SH-SY5Y (cell line): ENCODE measurements around the gene RBM17.

ENCODE experiments used
- GATA2 ChIP-seq: IDR thresholded peaks from 2 replicates; pipeline ENCODE4 v1.6.1; 2011; ENCODE audit warnings: mild to moderate bottlenecking, low read depth, low read length
- GATA3 ChIP-seq: IDR thresholded peaks from 2 replicates; pipeline ENCODE4 v1.6.1; 2011; ENCODE audit warnings: low read depth, mild to moderate bottlenecking, low read length, moderate library complexity

The RBM17 gene

GRCh38 chr10:6124666-6125065 lies 35.8 kb downstream of the RBM17 start:
- no peak for TF ChIP-seq GATA2
- TF ChIP-seq GATA3: no peak

DNA sequence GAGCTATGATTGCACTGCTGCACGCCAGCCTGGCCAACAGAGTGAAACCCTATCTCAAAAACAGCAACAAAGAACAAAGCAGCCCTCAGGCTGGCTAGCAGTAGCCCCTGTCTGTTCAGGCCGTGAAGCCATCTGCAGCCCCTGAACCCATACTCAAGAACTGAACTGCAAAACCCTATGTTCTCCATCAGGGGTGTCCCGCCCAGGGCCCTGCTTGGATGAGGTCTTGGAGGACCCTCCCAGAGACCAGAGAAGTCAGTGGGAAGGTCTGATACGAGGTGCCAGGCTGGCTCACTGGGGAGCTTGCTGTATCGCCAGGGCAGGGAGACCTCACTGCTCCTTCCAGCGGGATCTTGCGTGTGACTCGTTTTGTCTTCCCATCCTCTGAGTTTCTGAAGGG lies 39.3 kb downstream of the RBM17 start:
- TF ChIP-seq GATA2 (no peak), GATA3 (no peak)

DNA sequence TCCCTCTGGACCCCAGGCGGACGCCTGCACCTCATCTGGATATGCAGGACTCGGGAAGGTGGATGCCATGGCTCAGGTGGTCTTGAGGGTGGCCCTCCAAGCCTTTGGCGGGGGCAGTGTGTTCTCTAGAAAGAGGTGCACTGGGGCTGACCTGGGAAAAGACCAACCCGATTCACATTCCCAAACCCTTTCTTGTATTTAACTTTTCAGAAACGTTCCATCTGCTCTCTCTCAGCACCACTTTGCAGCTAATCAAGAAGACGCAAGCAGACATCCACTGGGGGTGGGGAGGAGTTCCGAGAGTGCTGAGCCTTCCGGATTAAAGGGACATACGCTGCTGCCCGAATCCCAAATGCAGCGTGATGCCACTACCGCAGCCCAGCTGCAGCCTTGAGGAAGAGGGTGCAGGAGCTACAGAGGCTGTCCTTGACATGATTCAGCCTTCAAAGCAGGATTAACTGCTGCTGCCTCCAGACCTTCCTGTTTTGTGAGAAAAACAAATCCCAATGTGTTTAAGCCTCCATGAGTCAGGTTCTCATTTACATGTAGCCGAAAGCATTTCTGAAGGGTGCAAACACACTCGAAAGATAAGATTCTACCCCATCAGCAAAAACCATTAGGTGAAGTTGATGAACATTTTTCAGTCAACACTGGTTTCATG lies 39.9 kb downstream of the RBM17 start:
- no peak for TF ChIP-seq GATA3
- TF ChIP-seq GATA2: no peak

DNA sequence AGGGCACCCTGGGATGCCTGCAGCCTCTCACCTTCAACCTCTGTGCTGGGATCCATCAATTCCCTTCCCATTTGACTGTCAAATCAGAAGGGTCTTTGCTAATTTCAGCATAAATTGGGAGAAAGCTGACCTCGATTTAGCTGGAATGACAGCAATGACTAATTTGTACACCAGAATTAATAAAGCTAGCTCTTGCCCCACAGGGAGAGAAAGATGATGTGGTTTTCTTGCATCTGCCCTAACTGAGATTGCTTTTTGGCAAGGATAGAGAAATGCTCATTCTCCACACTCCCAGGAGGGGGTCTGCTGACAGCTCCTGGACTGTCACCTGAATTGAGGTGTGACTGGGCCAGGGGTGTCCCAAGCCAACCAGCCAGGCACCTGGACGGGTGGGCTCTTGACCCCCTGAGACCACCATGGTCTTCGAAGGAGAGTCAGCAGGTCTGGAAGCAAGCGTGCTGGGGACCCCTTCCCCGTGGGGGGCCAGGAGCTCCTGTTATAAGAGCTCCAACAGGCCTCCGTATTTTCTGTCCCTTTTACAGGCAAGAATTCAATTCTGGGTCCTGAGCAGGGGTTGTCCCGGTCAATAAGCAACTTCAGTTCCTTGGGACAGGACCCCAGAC lies 42.1 kb downstream of the RBM17 start:
- TF ChIP-seq GATA2 (no peak), GATA3 (no peak)

DNA sequence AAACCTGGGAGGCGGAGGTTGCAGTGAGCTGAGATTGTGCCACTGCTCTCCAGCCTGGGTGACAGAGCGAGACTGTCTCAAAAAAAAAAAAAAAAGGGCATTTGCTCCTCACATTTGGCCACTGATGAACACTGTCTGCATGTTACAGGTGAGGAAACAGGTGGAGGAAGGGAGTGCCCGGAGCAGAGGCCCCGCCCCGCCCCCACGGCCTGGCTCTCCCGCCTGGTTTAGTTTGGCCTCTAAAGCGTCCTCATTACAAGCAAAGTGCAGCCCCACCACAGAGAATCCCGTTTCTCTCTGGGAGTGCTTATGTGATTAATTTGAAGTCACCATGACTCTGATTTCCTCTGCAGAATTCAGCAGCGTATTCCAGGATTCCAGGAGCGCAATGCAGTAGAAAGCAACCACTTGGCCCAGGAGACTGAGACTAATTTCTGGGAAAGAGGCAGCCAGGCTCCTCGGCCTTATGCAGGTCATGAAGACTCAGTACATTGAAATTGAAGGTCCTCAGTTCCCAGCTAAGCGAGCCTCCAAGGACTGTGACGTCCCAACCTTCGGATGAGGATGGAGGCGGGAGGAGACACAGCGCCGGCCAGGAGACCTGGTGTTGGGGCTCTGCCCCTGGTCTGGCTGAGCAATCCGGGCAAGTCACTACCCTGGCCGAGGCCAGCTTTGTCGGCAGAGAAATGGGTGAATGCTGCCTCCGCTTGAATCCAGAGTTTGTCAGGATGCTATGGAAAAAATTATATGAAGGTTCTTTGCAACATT lies 44.7 kb downstream of the RBM17 start:
- TF ChIP-seq GATA3: no peak
- no peak for TF ChIP-seq GATA2

GRCh38 chr10:6134099-6134823 lies 45.4 kb downstream of the RBM17 start:
- TF ChIP-seq GATA3: no peak

DNA sequence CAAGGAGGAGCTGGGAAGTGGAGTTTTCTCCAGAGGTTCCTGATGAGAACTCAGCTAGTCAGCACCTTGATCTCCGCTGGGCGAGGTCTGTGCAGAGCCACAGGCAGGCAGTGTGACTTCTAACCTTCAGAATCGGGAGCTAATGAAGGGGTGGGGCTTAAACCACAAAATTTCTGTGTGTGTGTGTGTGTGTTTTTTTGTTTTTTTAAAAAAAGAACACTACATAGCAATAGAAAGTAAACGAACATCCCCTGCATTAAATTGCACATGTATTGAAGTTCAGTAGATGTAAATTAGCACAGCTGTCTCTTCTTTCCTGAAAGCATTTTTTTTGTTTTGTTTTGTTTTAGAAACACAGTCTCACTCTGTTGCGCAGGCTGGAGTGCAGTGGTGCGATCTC lies 46.2 kb downstream of the RBM17 start:
- TF ChIP-seq GATA3: no peak
- TF ChIP-seq GATA2: no peak

DNA sequence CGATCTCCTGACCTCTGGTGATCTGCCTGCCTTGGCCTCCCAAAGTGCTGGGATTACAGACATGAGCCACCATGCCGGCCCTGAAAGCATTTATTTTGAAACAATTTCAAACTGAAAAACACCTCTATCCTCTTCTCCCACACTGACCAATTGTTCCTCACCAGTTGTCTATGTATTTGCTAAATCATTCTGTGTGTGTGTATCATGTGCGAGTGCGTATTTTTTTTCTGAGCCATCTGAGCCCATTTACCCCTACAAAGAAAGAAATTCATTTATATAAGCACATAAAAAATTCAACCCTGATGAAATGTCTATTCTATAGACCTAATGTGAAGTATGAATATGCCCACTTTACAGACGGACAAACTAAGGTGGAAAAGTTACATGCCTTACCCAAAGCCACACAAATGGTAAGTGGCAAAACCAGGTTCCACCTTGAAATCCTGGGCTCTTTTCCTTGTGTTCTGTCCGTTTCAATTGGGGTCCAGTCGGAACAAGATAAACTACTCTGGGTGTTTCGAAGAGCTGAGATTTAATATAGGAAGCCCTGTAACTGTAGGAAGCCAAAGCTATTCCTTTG lies 46.8 kb downstream of the RBM17 start:
- TF ChIP-seq GATA2: no peak
- TF ChIP-seq GATA3: no peak

DNA sequence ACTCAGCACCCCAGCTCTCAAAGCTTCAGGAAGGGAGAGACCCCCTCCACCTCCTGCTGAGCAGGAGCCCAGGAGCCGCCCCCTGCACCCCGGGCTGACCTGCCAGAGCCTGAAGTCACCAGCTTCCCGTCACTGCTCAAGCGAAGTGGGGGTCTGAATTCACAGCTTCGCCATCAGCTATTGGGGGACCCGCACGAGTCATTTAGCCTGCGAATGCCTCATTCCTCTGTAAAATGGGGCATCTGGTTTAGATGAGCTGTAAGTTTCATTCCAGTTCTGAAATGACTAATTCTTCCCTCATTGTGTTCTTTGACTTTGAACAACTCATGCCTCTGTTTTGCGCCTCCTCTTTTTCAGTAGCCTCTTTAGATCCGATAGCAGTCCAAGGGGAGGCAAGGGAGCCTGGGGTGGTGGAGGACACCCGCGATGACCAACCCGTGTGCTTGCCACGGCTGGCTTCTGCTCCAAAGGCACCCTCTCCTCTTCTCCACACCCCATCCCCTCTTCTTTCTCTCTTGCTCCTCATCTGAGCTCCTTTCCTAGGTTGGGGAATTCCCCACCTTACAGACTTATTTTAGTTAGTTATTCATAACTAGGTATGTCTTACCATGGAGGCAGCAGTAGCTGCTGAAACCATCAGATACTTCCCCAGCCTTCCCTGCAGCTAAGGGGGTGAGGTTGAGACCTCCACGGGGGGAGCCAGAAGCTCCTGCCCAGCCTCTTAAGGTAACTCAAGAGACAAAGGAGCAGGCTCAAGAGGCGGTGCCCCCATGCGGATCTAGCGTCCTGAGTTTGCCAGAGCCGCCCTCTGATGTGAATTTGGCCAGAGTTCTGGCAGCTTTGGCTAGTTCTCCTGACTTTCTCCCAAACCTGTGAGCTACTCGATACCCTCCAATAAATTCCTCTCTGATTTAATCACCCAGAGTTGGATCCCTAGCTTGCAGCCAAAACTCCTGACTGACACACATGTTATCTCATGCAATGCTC lies 47.7 kb downstream of the RBM17 start:
- TF ChIP-seq GATA2 (no peak), GATA3 (no peak)

- TF ChIP-seq GATA3 (no peak), GATA2 (no peak)
These were observed 49.6 kb downstream of the RBM17 start for GRCh38 chr10:6138456-6138855.

DNA sequence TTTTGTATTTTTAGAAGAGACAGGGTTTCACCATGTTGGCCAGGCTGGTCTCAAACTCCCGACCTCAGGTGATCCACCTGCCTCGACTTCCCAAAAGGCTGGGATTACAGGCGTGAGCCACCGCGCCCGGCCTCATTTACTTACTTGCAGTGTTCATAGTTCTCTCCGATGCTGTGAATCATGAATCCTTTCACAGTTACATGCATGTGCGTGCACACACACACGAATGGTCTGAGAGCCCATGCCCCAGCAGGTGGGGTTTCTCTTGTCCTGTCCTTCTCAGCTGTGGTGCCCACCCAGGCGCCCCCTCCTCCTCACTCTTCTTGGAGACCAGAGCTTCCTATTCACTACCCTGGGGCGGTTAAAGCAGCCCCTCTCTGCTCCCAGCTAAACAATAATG lies 50.6 kb downstream of the RBM17 start:
- TF ChIP-seq GATA2 (no peak), GATA3 (no peak)

GRCh38 chr10:6140141-6140841 lies 51.5 kb downstream of the RBM17 start:
- TF ChIP-seq GATA2 (no peak), GATA3 (no peak)
